LNCAP (cell line): ENCODE data around the gene PLXDC2.
A peak's percentile ranks its signal among the peaks of the same experiment; 100 is the strongest.

ENCODE experiments used
- TF ChIP-seq, protein P1 (sequence below): fragments of 450-650 bp; IDR thresholded peaks from 2 replicates; pipeline ENCODE4 v1.5.1; 2017; ENCODE audit warnings: mild to moderate bottlenecking

PLXDC2 gene

DNA sequence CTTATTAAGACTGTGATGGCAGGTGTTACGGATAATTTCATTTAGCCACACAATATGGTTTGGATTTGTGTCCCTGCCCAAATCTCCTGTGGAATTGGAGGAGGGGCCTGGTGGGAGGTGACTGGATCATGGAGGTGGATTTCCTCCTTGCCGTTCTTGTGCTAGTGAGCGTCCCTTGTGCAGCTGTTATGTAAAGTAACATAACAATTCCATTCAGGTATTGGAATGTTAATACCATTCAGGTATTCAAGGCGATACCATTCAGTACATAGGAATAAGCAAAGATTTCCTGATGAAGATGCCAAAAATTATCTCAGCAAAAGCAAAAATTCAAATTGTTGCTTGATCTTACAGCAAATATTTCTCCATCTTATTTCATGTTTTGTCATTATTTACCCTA lies 32.5 kb upstream of the PLXDC2 start:
- TF ChIP-seq, protein P1, sequence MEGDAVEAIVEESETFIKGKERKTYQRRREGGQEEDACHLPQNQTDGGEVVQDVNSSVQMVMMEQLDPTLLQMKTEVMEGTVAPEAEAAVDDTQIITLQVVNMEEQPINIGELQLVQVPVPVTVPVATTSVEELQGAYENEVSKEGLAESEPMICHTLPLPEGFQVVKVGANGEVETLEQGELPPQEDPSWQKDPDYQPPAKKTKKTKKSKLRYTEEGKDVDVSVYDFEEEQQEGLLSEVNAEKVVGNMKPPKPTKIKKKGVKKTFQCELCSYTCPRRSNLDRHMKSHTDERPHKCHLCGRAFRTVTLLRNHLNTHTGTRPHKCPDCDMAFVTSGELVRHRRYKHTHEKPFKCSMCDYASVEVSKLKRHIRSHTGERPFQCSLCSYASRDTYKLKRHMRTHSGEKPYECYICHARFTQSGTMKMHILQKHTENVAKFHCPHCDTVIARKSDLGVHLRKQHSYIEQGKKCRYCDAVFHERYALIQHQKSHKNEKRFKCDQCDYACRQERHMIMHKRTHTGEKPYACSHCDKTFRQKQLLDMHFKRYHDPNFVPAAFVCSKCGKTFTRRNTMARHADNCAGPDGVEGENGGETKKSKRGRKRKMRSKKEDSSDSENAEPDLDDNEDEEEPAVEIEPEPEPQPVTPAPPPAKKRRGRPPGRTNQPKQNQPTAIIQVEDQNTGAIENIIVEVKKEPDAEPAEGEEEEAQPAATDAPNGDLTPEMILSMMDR: no peak

DNA sequence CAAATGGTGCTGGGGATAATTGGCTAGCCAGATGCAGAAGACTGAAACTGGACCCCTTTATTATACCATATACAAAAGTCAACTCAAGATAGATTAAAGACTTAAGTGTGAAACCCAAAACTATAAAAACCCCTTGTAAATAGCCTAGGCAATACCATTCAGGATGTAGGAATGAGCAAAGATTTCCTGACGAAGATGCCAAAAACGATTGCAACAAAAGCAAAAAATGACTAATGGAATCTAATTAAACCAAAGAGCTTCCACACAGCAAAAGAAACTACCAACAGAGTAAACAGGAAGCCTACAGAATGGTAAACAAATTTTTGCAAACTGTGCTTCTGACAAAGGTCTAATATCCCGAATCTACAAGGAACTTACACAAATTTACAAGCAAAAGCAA lies 30.9 kb upstream of the PLXDC2 start:
- TF ChIP-seq, protein P1: no peak

DNA sequence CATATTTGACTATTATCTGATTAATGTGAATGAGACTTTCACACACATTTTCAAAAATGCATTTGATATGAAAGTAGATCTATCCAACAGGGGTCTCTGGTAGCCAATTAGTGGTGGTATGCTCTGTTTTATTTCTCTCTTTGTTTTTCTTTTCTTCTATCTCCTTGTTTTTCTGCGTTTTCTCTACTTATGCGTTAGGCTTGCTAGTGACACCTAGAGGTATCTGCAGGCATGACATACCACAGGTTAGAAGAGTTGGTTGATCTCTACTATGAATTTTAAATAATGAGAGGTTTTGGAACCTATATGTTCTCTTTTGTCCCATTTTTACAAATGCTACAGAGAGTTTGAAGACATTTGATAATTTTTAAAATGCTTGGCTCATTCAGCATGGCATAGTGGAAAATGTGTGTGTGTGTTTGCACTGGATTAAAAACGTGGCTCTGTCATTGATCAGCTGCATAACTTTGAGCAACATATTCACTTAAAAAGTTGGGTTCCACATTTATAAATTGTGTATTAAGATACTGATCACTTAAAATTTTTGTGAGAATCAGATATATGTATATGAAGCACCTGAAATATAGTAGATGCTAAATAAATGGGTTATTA lies 28.1 kb upstream of the PLXDC2 start:
- TF ChIP-seq, protein P1: peak; percentile 96

DNA sequence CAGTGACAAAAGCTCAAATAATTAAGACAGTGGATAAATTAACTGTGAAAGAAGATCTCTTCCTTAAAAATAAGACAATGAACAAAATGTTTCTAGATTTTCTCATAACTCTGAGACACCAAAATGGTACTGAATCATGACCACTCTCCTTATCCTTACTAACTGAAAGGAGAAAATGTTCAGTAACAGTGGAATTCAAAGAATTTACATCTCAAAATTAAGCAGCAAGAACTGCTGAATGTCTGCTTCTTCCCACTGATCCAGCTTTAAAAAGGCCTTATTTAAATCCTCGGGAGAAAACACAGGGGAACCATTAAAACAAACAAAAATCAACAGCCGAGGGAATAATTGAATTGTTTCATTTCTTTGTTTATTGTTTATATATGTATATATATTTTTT lies 27.3 kb upstream of the PLXDC2 start:
- TF ChIP-seq, protein P1: no peak

DNA sequence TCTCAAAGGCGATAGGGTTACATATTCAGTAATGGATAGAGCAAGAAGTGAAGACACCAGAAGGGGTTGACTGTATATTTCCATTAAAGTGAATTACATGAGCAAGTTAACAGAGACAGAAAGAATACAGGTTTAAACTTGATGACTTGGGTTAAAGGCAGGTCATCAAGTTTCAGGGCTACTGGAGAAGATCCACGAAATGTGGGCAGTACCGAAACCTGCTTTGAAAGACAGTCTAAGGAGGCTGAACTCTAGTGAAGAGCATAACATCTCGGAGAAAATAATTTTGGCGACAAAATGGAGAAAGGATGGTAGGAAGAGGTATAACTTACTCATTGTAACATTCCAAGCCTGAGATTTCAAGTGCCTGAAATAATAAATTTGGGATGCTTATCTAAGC lies 26.6 kb upstream of the PLXDC2 start:
- TF ChIP-seq, protein P1: no peak

DNA sequence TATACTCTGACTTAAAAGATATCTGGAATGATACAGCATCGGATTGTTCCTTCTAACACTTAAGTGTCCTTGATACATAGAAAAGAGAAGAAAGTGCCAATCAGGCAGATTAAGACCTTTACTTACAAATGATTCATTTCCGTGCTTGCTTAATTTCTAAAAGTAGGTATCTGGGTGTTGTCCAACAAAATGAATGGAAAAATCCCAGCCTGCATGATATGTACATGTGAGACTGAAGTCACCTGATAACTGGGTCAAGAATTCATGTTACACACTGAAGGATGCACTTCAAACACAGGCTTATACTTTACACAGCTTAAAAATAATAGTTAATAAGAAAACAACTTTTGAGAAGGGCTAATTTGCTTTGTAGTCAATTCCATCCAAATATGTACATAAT lies 25.2 kb upstream of the PLXDC2 start:
- TF ChIP-seq, protein P1: no peak

DNA sequence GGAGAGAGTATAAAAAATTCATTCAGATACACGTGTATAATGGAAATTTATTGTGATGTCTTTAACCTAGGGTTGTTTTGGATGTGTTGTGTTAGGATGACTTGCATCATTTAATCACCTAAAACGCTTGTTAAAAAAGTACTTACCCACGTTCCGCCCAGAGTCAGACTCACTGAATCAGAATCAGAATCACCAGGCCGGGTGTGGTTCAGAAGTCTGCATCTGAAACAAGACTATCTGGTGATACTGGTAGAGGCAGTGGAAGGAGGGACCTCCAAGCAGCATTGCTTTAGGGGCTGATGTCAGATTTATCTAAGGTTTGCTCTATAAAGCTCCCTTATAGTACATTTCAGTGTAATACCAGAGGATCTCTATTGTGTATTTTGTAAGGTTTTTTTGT lies 20.5 kb upstream of the PLXDC2 start:
- TF ChIP-seq, protein P1: no peak

DNA sequence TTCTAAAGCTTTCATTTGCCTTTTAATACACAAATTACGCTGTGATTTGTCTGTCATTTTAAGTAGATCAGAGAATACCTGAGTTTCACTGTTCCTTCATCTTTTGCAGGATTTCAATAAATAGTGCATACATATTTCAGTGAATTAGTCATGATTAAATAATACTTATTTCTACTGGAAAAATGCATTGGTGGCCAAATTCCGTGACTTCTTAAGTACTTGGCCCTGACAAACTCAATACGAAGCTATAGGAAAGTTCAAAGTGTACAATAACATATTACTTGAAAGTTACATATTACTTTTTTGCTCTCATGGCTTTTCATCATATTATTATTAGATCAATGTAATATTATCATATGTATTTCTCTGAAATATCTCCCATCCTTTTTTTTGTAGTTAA lies 16.1 kb upstream of the PLXDC2 start:
- TF ChIP-seq, protein P1: no peak
